Right lobe of liver (tissue), 6 donors: Measurements from ENCODE around the gene PIM3. TPM values are rescaled to one million over a fixed set of nuclear protein-coding genes. Genes with fewer than 3 reads are reported as not detected.

Experiments
- ATAC-seq, 4 donors: fragments of 200-7000 bp; cut with Tn5 transposase; one replicate each; pipeline ENCODE4 v1.9.1; 2020; ENCODE audit warnings: mild to moderate bottlenecking in 4 of 4, moderate library complexity in 4 of 4
- DNase-seq, 3 donors: peaks; one replicate each; pipeline ENCODE4 v3.0.0-alpha.2; 2020
- H3K27ac ChIP-seq, 3 donors: fragments of 200-600 bp; one replicate each; pipeline ENCODE4 v1.8.0; 2022
- H3K27me3 ChIP-seq, 2 donors: fragments of 200-600 bp; one replicate each; pipeline ENCODE4 v1.8.0; 2022
- H3K36me3 ChIP-seq, 4 donors: fragments of 200-600 bp; sonication (generic) in 1 of 4; one replicate each; pipeline versions ENCODE4 v1.5.1 to v1.8.0; 2017 to 2022; ENCODE audit warnings: control low read depth in 1 of 4
- H3K4me1 ChIP-seq, 4 donors: fragments of 200-600 bp; sonication (generic) in 1 of 4; one replicate each; pipeline versions ENCODE4 v1.5.1 to v1.8.0; 2017 to 2022; ENCODE audit warnings: control low read depth in 1 of 4
- H3K4me3 ChIP-seq, 3 donors: fragments of 200-600 bp; one replicate each; pipeline ENCODE4 v1.8.0; 2022
- H3K9me3 ChIP-seq, 4 donors: fragments of 200-600 bp; sonication (generic) in 1 of 4; one replicate each; pipeline versions ENCODE4 v1.5.1 to v1.8.0; 2017 to 2022; ENCODE audit warnings: control low read depth in 1 of 4
- CTCF ChIP-seq, 4 donors: fragments of 200-600 bp in 3 of 4; fragments of 450-650 bp in 1 of 4; IDR thresholded peaks; one replicate each; pipeline versions ENCODE4 v1.5.1 to v1.8.0; 2016 to 2022; ENCODE audit warnings: antibody characterized with exemption in 4 of 4, mild to moderate bottlenecking in 2 of 4
- POLR2A ChIP-seq: fragments of 450-650 bp; IDR thresholded peaks from one replicate; pipeline ENCODE4 v1.6.1; 2017; ENCODE audit warnings: antibody characterized with exemption, mild to moderate bottlenecking
- WGBS: methylation state at CpG from one replicate; pipeline ENCODE4 v1.1.6; 2018; ENCODE audit warnings: low coverage, low lambda C conversion rate; ENCODE audit not compliant: insufficient coverage; ENCODE audit errors: missing lambda C conversion rate; 5-methylcytosine and 5-hydroxymethylcytosine counted together
- intact Hi-C, 2 donors: fragments of 100-400 bp; cut with DNase I; formaldehyde crosslinking; loops; one replicate each; pipeline versions ENCODE4 v1.11.2 to v1.14.1; 2022
- total RNA-seq, 6 experiments: library from RNA; depleted of rRNA in 2 of 6; stranded (reverse); fragments of >200 nt in 2 of 6; fragmentation: NEBNext Ultra II Directional in 3 of 6; extraction: Animal tissue kit (Norgen Biotek cat#: 25700) in 3 of 6; gene quantifications; one replicate each; pipeline versions ENCODE4 v1.1.0 to v1.2.4, GENCODE V29; 2016 to 2023
- donor health status: DM: no; HTN: yes; CAD: no.
- donor health status: DM: no; HTN: no; CAD: no.
- donor health status: DM: no; HTN: no; CAD: no.
- donor health status: DM: no; HTN: yes; CAD: no.
- donor health status: DM: no; HTN: yes; CAD: no.

PIM3 gene
- total RNA-seq, 6 experiments from 2014 or later, result 26.7 to 64.4 (median 32.8) TPM

DNA sequence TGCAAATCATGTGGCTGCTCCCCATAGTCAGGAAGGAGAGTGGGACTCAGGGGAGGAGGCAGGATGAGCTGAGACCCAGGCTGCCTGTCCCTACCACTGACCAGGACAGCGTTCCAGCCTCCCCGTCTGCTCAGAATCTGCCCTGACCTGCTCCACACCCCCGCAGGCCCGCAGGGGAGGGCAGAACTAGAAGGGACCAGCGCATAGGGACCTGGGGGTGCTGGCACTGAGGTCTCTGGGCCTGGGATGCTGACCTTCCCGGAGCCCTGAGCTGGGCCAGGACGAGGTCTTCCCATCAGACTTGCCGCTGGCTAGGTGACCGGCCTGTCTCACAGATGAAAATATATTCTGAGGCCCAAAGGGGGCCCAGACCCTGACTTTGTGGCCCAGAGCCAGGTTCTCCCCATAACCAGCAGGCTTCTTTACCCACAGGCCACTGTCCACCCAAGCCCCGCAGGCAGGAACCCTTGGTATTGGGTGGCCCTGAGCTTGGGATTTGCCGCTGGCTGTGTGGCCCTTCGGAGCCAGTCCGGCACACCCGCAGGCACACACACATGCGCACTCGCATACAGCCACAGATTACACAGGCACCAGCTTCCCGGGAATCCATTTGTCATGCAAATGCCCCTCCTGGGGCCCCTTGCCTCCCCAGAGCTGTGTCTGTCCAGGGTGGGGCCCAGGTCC, 13.8 kb upstream of the PIM3 start:
- Histone ChIP-seq H3K9me3 (no peaks in the 10 kb centered on the region), H3K27ac (no peak overlapping the region), H3K36me3 (no peaks in the 10 kb centered on the region), H3K4me3 (no peak overlapping the region), H3K4me1 (peaks cover 0 to 19% (median 0%) of the 10 kb centered on the region in 4 donors), H3K27me3 (no peaks in the 10 kb centered on the region)
- whole genome bisulfite sequencing, result 89% methylated on average over 7 of the region's 17 CpGs
- no peak for TF ChIP-seq CTCF (IDR thresholded peaks at IDR 0.05)
- no peak for TF ChIP-seq POLR2A
- DNase-seq, result no peak
- intact Hi-C loops, result no loop called here
- ATAC-seq, result no peak

DNA sequence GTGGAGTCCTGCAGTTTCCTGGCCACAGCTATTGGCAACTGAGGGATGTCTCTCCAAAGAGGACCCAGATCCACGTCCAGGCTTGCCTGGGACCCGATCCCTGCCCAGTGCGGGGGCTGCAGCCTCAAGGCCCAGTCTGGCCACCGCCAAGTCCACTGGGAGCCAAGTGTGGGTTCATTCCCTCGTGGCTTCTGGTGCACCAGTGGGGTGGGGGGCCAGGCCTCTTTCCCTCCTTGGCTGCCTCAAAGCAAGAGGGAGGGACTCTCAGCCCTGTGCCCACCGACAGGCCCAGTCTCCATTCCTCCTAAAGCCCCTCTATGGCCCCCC, 13.3 kb upstream of the PIM3 start:
- H3K27me3 ChIP-seq, result no peaks in the 10 kb centered on the region
- intact Hi-C loops, result no loop called here
- no peak for DNase-seq
- H3K4me3 ChIP-seq, result no peak overlapping the region
- H3K36me3 ChIP-seq, result no peaks in the 10 kb centered on the region
- no CpG with 5 or more reads among the region's 6 CpGs for WGBS
- no peak for ATAC-seq
- H3K4me1 ChIP-seq, result peaks cover 0 to 19% (median 0%) of the 10 kb centered on the region in 4 donors
- no peaks in the 10 kb centered on the region for H3K9me3 ChIP-seq
- TF ChIP-seq CTCF (IDR thresholded peaks at IDR 0.05), result no peak
- TF ChIP-seq POLR2A, result no peak
- H3K27ac ChIP-seq, result no peak overlapping the region

- peak overlapping the region in 1 of 3 donors; percentile 10 for H3K4me3 ChIP-seq
- peak overlapping the region in 1 of 3 donors; percentile 20 for H3K27ac ChIP-seq
- peaks cover 0 to 19% (median under 1%) of the 10 kb centered on the region in 4 donors for H3K4me1 ChIP-seq
- intact Hi-C loops, result no loop called here
- no peaks in the 10 kb centered on the region for H3K27me3 ChIP-seq
- ATAC-seq, result no peak
- no peaks in the 10 kb centered on the region for H3K36me3 ChIP-seq
- DNase-seq, result no peak
- WGBS, result 56% methylated on average over 4 of the region's 23 CpGs
- TF ChIP-seq POLR2A (no peak), CTCF (IDR thresholded peaks at IDR 0.05) (no peak)
- H3K9me3 ChIP-seq, result no peaks in the 10 kb centered on the region
These were observed 12.2 kb upstream of the PIM3 start for GRCh38 chr22:49948116-49948957.

DNA sequence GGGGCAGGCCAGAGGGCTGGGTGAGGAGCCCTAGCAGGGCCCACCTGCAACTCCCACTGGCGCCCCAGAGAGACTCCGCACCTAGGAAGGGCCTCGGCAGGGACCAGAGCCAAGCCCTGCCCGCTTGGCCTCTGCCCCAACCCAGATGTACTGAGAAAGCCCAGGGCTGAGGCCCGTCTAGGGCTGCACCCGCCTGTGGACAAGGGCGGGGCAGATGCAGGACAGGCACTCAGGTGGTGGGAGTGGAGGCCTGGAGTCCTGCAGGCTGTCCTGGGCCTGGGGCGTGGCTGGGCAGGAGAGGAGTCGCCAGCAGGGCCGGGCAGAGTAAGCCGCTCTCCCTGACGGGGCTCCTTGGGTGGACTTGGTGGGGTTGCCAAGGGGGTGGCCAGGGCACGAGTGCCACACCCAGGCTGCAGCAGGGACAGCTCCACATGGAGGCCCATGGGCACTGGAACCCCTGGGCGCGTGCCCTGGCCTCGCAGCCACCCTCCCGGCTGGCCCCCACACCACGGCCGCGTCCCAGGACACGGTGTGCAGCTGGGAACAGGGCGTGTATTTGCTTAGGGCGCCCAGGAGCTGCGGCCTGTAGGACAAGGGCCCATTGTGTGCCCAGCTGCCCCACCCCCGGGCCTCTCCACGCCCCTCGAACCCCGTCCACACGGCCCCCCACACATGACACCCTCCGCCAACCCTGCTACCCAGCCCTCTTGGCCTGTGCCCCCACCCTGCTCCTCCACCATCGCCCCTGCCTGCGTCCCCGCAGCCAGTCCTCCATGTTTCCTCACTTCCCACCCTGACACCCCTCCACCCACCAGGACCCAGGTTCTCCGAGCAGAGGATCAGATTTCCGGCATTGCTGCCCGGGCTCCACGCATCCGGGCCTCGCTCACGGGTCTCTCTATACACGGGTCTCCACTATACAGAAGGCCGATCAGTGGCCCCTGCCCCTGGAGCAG, 11.3 kb upstream of the PIM3 start:
- DNase-seq (peak in 2 of 3 donors; percentile 77 to 88), ATAC-seq (peak; percentile 51 to 71 (median 66))
- H3K27ac ChIP-seq, result peak overlapping the region in 1 of 3 donors; percentile 20
- H3K4me3 ChIP-seq, result peak overlapping the region in 1 of 3 donors; percentile 10
- no peaks in the 10 kb centered on the region for H3K27me3 ChIP-seq
- no peaks in the 10 kb centered on the region for H3K9me3 ChIP-seq
- 59% methylated on average over 7 of the region's 42 CpGs for WGBS
- peaks cover 3 to 26% (median 5%) of the 10 kb centered on the region in 4 donors for H3K4me1 ChIP-seq
- TF ChIP-seq POLR2A (peak; percentile 45), CTCF (IDR thresholded peaks at IDR 0.05) (no peak)
- intact Hi-C loops, result no loop called here
- H3K36me3 ChIP-seq, result no peaks in the 10 kb centered on the region
